ENCODE measurements around the gene ZNF396. TPM values are rescaled to one million over a fixed set of nuclear protein-coding genes. Genes with fewer than 3 reads are reported as not detected.

The ZNF396 gene
- total RNA-seq, 2 experiments from 2014 or later = 1.9 to 2.8 TPM

Other genes starting within 250 kb of the ZNF396 start
- 10 to 100 TPM; 20.9 to 26.1 TPM for gene ZNF397, start 136.3 kb downstream of the ZNF396 start, total RNA-seq
- gene ZSCAN30, start 87.1 kb downstream of the ZNF396 start, total RNA-seq = 10 to 100 TPM; 18.8 to 23.5 TPM
- 10 to 100 TPM; 63.2 to 66.4 TPM for gene ZNF24, start 32.9 kb downstream of the ZNF396 start, total RNA-seq
- 10 to 100 TPM; 17.3 to 21.7 TPM for gene INO80C, start 120.6 kb upstream of the ZNF396 start, total RNA-seq
- 10 to 100 TPM; 33.1 to 38.3 TPM for gene GALNT1, start 204.4 kb upstream of the ZNF396 start, total RNA-seq

Data from activated naive CD8-positive, alpha-beta T cell treated with anti-CD3 and anti-CD28 coated beads, Interleukin-2, amount 10 ng/mL, durations not matched to agents 7 days and 5 days (primary cell).